Peyer's patch (tissue), 4 donors: ENCODE data around the gene PRR5. TPM values are rescaled to one million over a fixed set of nuclear protein-coding genes. Genes with fewer than 3 reads are reported as not detected.

Source experiments
- DNase-seq, 3 donors: peaks; one replicate each; pipeline ENCODE4 v3.0.0-alpha.2; 2017 to 2019
- H3K27ac ChIP-seq, 4 donors: fragments of 200-600 bp; sonication (generic); one replicate each; pipeline ENCODE4 v1.5.1; 2016 to 2019
- H3K27me3 ChIP-seq, 2 donors: fragments of 200-600 bp; sonication (generic); one replicate each; pipeline ENCODE4 v1.5.1; 2019
- H3K36me3 ChIP-seq, 3 donors: fragments of 200-600 bp; sonication (generic); one replicate each; pipeline ENCODE4 v1.5.1; 2016 to 2019
- H3K4me1 ChIP-seq, 4 donors: fragments of 200-600 bp; sonication (generic); one replicate each; pipeline ENCODE4 v1.5.1; 2016 to 2019
- H3K4me3 ChIP-seq, 4 donors: fragments of 200-600 bp; sonication (generic); 1 replicate in 3 of 4; 2 replicates in 1 of 4; pipeline ENCODE4 v1.5.1; 2016 to 2019; ENCODE audit warnings: mild to moderate bottlenecking in 1 of 4
- H3K9me3 ChIP-seq, 4 donors: fragments of 200-600 bp; sonication (generic); one replicate each; pipeline ENCODE4 v1.5.1; 2016 to 2019; ENCODE audit warnings: mild to moderate bottlenecking in 1 of 4
- POLR2A ChIP-seq, 2 donors: fragments of 450-650 bp; IDR thresholded peaks; one replicate each; pipeline ENCODE4 v1.5.1; 2017; ENCODE audit warnings: antibody characterized with exemption in 2 of 2, mild to moderate bottlenecking in 2 of 2, moderate library complexity in 2 of 2
- total RNA-seq, 4 donors: library from RNA; depleted of rRNA; stranded (reverse); fragments of >200 nt; gene quantifications; one replicate each; pipeline ENCODE4 v1.1.0, GENCODE V29; 2016
- TF ChIP-seq, protein P1 (sequence below), 6 experiments: fragments of 450-650 bp in 4 of 6; fragments of 200-600 bp in 2 of 6; sonication (generic) in 1 of 6; IDR thresholded peaks; one replicate each; pipeline ENCODE4 v1.5.1; 2017 to 2019; ENCODE audit warnings: antibody characterized with exemption in 6 of 6, mild to moderate bottlenecking in 3 of 6, moderate library complexity in 1 of 6

PRR5 gene
- total RNA-seq, 4 donors from 2014 or later = 20.6 to 84.3 (median 51.0) TPM

DNA sequence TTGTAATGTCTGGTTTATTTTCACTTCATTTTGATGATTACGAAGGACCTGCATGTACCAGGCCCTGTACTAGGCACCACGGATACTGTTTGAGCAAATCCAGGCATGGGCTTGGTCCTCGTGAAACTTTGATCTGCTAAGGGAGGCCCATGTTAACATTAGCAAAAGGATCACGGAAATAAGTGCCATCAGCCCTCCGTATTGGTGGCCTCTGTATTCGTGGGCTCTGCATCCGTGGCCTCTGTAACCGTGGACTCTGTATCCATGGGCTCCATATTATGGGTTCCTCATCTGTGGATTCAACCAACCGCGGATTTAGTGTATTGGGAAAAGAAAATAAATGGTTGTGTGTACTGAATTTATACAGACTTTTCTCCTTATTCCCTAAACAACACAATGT lies 59.0 kb downstream of the PRR5 start:
- Histone ChIP-seq H3K9me3 (no peaks in the 10 kb centered on the region), H3K4me1 (peaks cover 0 to 21% (median 0%) of the 10 kb centered on the region in 4 donors), H3K27ac (no peak overlapping the region), H3K4me3 (no peak overlapping the region), H3K36me3 (no peaks in the 10 kb centered on the region), H3K27me3 (no peaks in the 10 kb centered on the region)
- no peak for DNase-seq
- TF ChIP-seq, protein P1, sequence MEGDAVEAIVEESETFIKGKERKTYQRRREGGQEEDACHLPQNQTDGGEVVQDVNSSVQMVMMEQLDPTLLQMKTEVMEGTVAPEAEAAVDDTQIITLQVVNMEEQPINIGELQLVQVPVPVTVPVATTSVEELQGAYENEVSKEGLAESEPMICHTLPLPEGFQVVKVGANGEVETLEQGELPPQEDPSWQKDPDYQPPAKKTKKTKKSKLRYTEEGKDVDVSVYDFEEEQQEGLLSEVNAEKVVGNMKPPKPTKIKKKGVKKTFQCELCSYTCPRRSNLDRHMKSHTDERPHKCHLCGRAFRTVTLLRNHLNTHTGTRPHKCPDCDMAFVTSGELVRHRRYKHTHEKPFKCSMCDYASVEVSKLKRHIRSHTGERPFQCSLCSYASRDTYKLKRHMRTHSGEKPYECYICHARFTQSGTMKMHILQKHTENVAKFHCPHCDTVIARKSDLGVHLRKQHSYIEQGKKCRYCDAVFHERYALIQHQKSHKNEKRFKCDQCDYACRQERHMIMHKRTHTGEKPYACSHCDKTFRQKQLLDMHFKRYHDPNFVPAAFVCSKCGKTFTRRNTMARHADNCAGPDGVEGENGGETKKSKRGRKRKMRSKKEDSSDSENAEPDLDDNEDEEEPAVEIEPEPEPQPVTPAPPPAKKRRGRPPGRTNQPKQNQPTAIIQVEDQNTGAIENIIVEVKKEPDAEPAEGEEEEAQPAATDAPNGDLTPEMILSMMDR (IDR thresholded peaks at IDR 0.05) = no peak
- TF ChIP-seq POLR2A (IDR thresholded peaks at IDR 0.05) = no peak

GRCh38 chr22:44764373-44764772 lies 62.4 kb downstream of the PRR5 start:
- no peak overlapping the region for H3K27ac ChIP-seq
- TF ChIP-seq POLR2A (IDR thresholded peaks at IDR 0.05) = no peak
- TF ChIP-seq, protein P1 (IDR thresholded peaks at IDR 0.05) = no peak

GRCh38 chr22:44764974-44765373 lies 63.0 kb downstream of the PRR5 start:
- Histone ChIP-seq H3K27me3 (no peaks in the 10 kb centered on the region), H3K27ac (no peak overlapping the region), H3K4me1 (peaks cover 0 to 2% (median 0%) of the 10 kb centered on the region in 4 donors), H3K9me3 (no peaks in the 10 kb centered on the region), H3K4me3 (no peak overlapping the region), H3K36me3 (no peaks in the 10 kb centered on the region)
- TF ChIP-seq POLR2A (IDR thresholded peaks at IDR 0.05) = no peak
- TF ChIP-seq, protein P1 (IDR thresholded peaks at IDR 0.05) = no peak
- DNase-seq = no peak

More at GRCh38 chr22:44764373-44764772, 62.4 kb downstream of the PRR5 start:
- H3K9me3 ChIP-seq = no peaks in the 10 kb centered on the region
- H3K4me1 ChIP-seq = peaks cover 0 to 8% (median 0%) of the 10 kb centered on the region in 4 donors
- H3K4me3 ChIP-seq = no peak overlapping the region
- no peaks in the 10 kb centered on the region for H3K27me3 ChIP-seq
- no peak for DNase-seq
- no peaks in the 10 kb centered on the region for H3K36me3 ChIP-seq

GRCh38 chr22:44765571-44766285 lies 63.7 kb downstream of the PRR5 start:
- Histone ChIP-seq H3K9me3 (no peaks in the 10 kb centered on the region), H3K27ac (no peak overlapping the region), H3K36me3 (no peaks in the 10 kb centered on the region), H3K4me3 (no peak overlapping the region), H3K27me3 (no peaks in the 10 kb centered on the region), H3K4me1 (no peaks in the 10 kb centered on the region)
- DNase-seq = no peak
- no peak for TF ChIP-seq POLR2A (IDR thresholded peaks at IDR 0.05)
- TF ChIP-seq, protein P1 (IDR thresholded peaks at IDR 0.05) = no peak

DNA sequence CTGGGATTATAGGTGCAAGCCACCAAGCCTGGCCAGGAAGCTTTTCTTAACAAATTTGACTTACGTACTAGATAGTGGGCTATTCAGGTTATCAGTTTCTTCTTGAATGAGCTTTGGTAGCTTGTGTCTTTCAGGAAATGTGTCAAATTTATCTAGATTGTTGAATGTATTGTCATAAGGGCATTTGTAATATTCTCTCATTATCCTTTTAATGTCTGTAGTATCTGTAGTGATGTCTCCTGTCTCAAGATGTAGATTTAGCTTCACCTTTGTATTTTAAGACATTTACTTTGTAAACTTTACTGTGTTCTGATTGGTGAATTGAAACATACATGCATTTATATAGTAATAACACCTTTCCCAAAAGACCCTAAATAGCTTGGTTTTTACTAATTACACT lies 71.1 kb downstream of the PRR5 start:
- no peaks in the 10 kb centered on the region for H3K27me3 ChIP-seq
- no peak for TF ChIP-seq POLR2A (IDR thresholded peaks at IDR 0.05)
- TF ChIP-seq, protein P1 (IDR thresholded peaks at IDR 0.05) = no peak
- no peaks in the 10 kb centered on the region for H3K4me1 ChIP-seq
- no peak for DNase-seq
- no peaks in the 10 kb centered on the region for H3K9me3 ChIP-seq
- H3K27ac ChIP-seq = no peak overlapping the region
- H3K4me3 ChIP-seq = no peak overlapping the region
- H3K36me3 ChIP-seq = no peaks in the 10 kb centered on the region
